GM21360 (cell line): ENCODE data around the gene KLHDC7B.
"Not testable (repeated sequence)": the region's sequence is repeated elsewhere in the genome, so short reads cannot be mapped to it uniquely, and the experiment has no call there.

Experiments used
- ATAC-seq: cut with Tn5 transposase; IDR thresholded peaks from one replicate; pipeline ENCODE4 v1.9.1; 2021; ENCODE audit warnings: mild to moderate bottlenecking, moderate library complexity; ENCODE audit not compliant: unreplicated experiment

KLHDC7B gene

GRCh38 chr22:50517495-50518260, 28.0 kb upstream of the KLHDC7B start:
- no peak for ATAC-seq

- ATAC-seq: no peak
Observed at GRCh38 chr22:50518606-50519005, 27.1 kb upstream of the KLHDC7B start.

GRCh38 chr22:50519151-50519550, 26.5 kb upstream of the KLHDC7B start:
- no peak for ATAC-seq

GRCh38 chr22:50520184-50520583, 25.5 kb upstream of the KLHDC7B start:
- not testable (repeated sequence) for ATAC-seq

GRCh38 chr22:50520826-50521453, 24.8 kb upstream of the KLHDC7B start:
- no peak for ATAC-seq

GRCh38 chr22:50521710-50522109, 24.0 kb upstream of the KLHDC7B start:
- ATAC-seq: no peak

GRCh38 chr22:50522208-50522805, 23.4 kb upstream of the KLHDC7B start:
- ATAC-seq: no peak

GRCh38 chr22:50522806-50523438, 22.8 kb upstream of the KLHDC7B start:
- ATAC-seq: no peak

GRCh38 chr22:50523458-50523805, 22.3 kb upstream of the KLHDC7B start:
- ATAC-seq: no peak

GRCh38 chr22:50523806-50524675, 21.7 kb upstream of the KLHDC7B start:
- ATAC-seq: no peak

GRCh38 chr22:50524676-50525103, 21.0 kb upstream of the KLHDC7B start:
- ATAC-seq: no peak

GRCh38 chr22:50525104-50525857, 20.4 kb upstream of the KLHDC7B start, which contains the start of gene SCO2:
Gene SCO2 (minus strand): TSS chr22:50525598. CDS start chr22:50524411, 1,187 bp downstream.
- peak; percentile 35 for ATAC-seq

- ATAC-seq: no peak
Observed at GRCh38 chr22:50525858-50526107, 19.9 kb upstream of the KLHDC7B start.

- peak; percentile 26 for ATAC-seq
Observed at GRCh38 chr22:50526108-50526833, 19.4 kb upstream of the KLHDC7B start.

- ATAC-seq: no peak
Observed at GRCh38 chr22:50526834-50527801, 18.6 kb upstream of the KLHDC7B start.

- ATAC-seq: no peak
Observed at GRCh38 chr22:50527921-50528681, 17.6 kb upstream of the KLHDC7B start.

- no peak for ATAC-seq
Observed at GRCh38 chr22:50528682-50529415, 16.9 kb upstream of the KLHDC7B start.
